Naive thymus-derived CD4-positive, alpha-beta T cell (primary cell): ENCODE measurements around the gene SLC22A23. TPM values are rescaled to one million over a fixed set of nuclear protein-coding genes. Genes with fewer than 3 reads are reported as not detected.

Experiments
- ATAC-seq: fragments of 150-1000 bp; cut with Tn5 transposase; 2 replicates; pipeline ENCODE4 v1.10.0; 2021; ENCODE audit warnings: mild to moderate bottlenecking, moderate library complexity
- CTCF ChIA-PET: fragments of 350-600 bp; sonication (Branson Sonifier 250); formaldehyde crosslinking; loops from one replicate; lab custom pipeline; 2021; ENCODE audit warnings: antibody characterized with exemption; lab: Charles Lee
- POLR2A ChIA-PET: fragments of 350-600 bp; sonication (Branson Sonifier 250); formaldehyde crosslinking; loops from one replicate; lab custom pipeline; 2021; ENCODE audit warnings: antibody characterized with exemption, inconsistent platforms; lab: Charles Lee
- DNase-seq, 9 donors: peaks; one replicate each; pipeline versions ENCODE4 v3.0.0 to v3.0.0-alpha.2; 2020 to 2022; ENCODE audit warnings: mixed read lengths in 1 of 9
- H3K27ac ChIP-seq: one replicate; pipeline ENCODE4 v1.7.0; 2013; ENCODE audit warnings: mild to moderate bottlenecking, low read depth, low read length, moderate library complexity
- H3K27me3 ChIP-seq, 2 donors: one replicate each; pipeline ENCODE4 v1.7.0; 2013; ENCODE audit warnings: low read length in 2 of 2, mild to moderate bottlenecking in 2 of 2, moderate library complexity in 2 of 2; ENCODE audit not compliant: control insufficient read depth in 2 of 2, insufficient read depth in 2 of 2
- H3K36me3 ChIP-seq, 3 experiments: 1 replicate in 2 of 3; 2 replicates in 1 of 3; pipeline ENCODE4 v1.7.0; 2013; ENCODE audit warnings: low read length in 3 of 3, mild to moderate bottlenecking in 3 of 3, moderate library complexity in 1 of 3; ENCODE audit not compliant: insufficient read depth in 3 of 3, control insufficient read depth in 2 of 3
- H3K4me1 ChIP-seq, 2 donors: one replicate each; pipeline ENCODE4 v1.7.0; 2013; ENCODE audit warnings: low read length in 2 of 2, mild to moderate bottlenecking in 2 of 2, moderate library complexity in 1 of 2; ENCODE audit not compliant: control insufficient read depth in 2 of 2, insufficient read depth in 2 of 2
- H3K4me3 ChIP-seq: 2 replicates; pipeline ENCODE4 v1.7.0; 2013; ENCODE audit warnings: mild to moderate bottlenecking, low read length
- H3K9me3 ChIP-seq, 3 experiments: 1 replicate in 2 of 3; 2 replicates in 1 of 3; pipeline ENCODE4 v1.7.0; 2013; ENCODE audit warnings: low read length in 3 of 3; ENCODE audit not compliant: control insufficient read depth in 2 of 3
- H3K27ac Mint-ChIP-seq, 9 donors: one replicate each; pipeline ENCODE4 v1.8.0; 2020 to 2022; ENCODE audit warnings: mixed read lengths in 9 of 9, mild to moderate bottlenecking in 8 of 9, moderate library complexity in 5 of 9, inconsistent platforms in 2 of 9
- H3K27me3 Mint-ChIP-seq, 5 donors: one replicate each; pipeline ENCODE4 v1.8.0; 2021 to 2022; ENCODE audit warnings: mixed read lengths in 5 of 5, mild to moderate bottlenecking in 1 of 5
- H3K36me3 Mint-ChIP-seq, 5 donors: one replicate each; pipeline ENCODE4 v1.8.0; 2020 to 2022; ENCODE audit warnings: mixed read lengths in 5 of 5, mild to moderate bottlenecking in 3 of 5, inconsistent platforms in 1 of 5
- H3K4me1 Mint-ChIP-seq, 7 donors: one replicate each; pipeline ENCODE4 v1.8.0; 2020 to 2022; ENCODE audit warnings: mixed read lengths in 7 of 7, mild to moderate bottlenecking in 3 of 7, inconsistent platforms in 1 of 7
- H3K4me3 Mint-ChIP-seq, 10 donors: one replicate each; pipeline ENCODE4 v1.8.0; 2020 to 2022; ENCODE audit warnings: mild to moderate bottlenecking in 10 of 10, mixed read lengths in 10 of 10, moderate library complexity in 6 of 10, inconsistent platforms in 2 of 10
- H3K9me3 Mint-ChIP-seq, 11 donors: one replicate each; pipeline ENCODE4 v1.8.0; 2020 to 2022; ENCODE audit warnings: mixed read lengths in 11 of 11, mild to moderate bottlenecking in 4 of 11, inconsistent platforms in 1 of 11, moderate library complexity in 1 of 11
- intact Hi-C, 2 donors: fragments of 100-400 bp; cut with micrococcal nuclease; formaldehyde crosslinking; loops; one replicate each; pipeline ENCODE4 v1.15.1; 2023
- polyA plus RNA-seq, 2 donors: library from polyadenylated mRNA; unstranded; fragments of 300-500 nt; fragmentation: Illumina TruSeq; gene quantifications; one replicate each; pipeline ENCODE4 v1.2.3, GENCODE V29; 2021
- total RNA-seq, 6 experiments: library from RNA in 5 of 6; stranded (reverse) in 5 of 6; gene quantifications; 1 replicate in 5 of 6; 2 replicates in 1 of 6; pipeline ENCODE4 v1.2.3 and lab custom pipeline; 2021 to 2026

Gene SLC22A23
- total and polyA plus RNA-seq, 7 experiments from 2014 or later = 1.1 to 23.8 (median 13.6) TPM

GRCh38 chr6:3455147-3455568 is 1.7 kb downstream of the SLC22A23 start:
- H3K4me1 ChIP-seq = peaks cover 8 to 26% of the 10 kb centered on the region in 2 donors
- ATAC-seq (peak; percentile 86), DNase-seq (peak in 8 of 9 donors; percentile 25 to 88 (median 84))
- H3K27ac ChIP-seq = peak overlapping the region; percentile 61
- Mint-ChIP-seq H3K27ac (no peak overlapping the region), H3K4me3 (no peak overlapping the region), H3K4me1 (peaks cover 5 to 29% (median 20%) of the 10 kb centered on the region in 7 donors), H3K9me3 (no peaks in the 10 kb centered on the region), H3K36me3 (no peaks in the 10 kb centered on the region), H3K27me3 (peaks cover 0 to 43% (median 8%) of the 10 kb centered on the region in 5 donors)
- CTCF ChIA-PET = interaction anchor here (0.8 to 2.9 kb wide), 4 partner anchors 38 to 176 kb away, joined by 3 to 15 read pairs (median 3); no protein-coding TSS in a partner anchor
- H3K36me3 ChIP-seq = peaks cover 0 to 5% (median 0%) of the 10 kb centered on the region in 3 experiments
- POLR2A ChIA-PET = interaction anchor here (0.7 to 2.5 kb wide), 4 partner anchors 40 to 523 kb away, joined by 3 to 9 read pairs (median 3); partner anchors contain the start of gene FAM50B
- intact Hi-C loops = loop anchor here (1.0 to 10.0 kb wide), 9 partner anchors 84 to 600 kb away; partner anchors contain the start of genes PSMG4 (in 1 of the 2), RIPK1 (in 1 of the 2) and TUBB2A (in 1 of the 2)
- H3K9me3 ChIP-seq = no peaks in the 10 kb centered on the region
- H3K4me3 ChIP-seq = peak overlapping the region; percentile 66
- peaks cover 0 to 4% of the 10 kb centered on the region in 2 donors for H3K27me3 ChIP-seq

- peaks cover 0 to 41% (median 8%) of the 10 kb centered on the region in 5 donors for H3K27me3 Mint-ChIP-seq
- ChIA-PET CTCF (interaction anchor here (0.8 to 2.9 kb wide), 8 partner anchors 11 to 175 kb away, joined by 3 to 15 read pairs (median 3); no protein-coding TSS in a partner anchor), POLR2A (interaction anchor here (0.8 to 2.5 kb wide), 4 partner anchors 39 to 523 kb away, joined by 3 to 9 read pairs (median 3); no protein-coding TSS in a partner anchor)
- H3K27ac ChIP-seq = peak overlapping the region; percentile 61
- peaks cover 0 to 6% (median 4%) of the 10 kb centered on the region in 5 donors for H3K36me3 Mint-ChIP-seq
- peaks cover 0 to 5% (median 0%) of the 10 kb centered on the region in 11 donors for H3K9me3 Mint-ChIP-seq
- H3K9me3 ChIP-seq = no peaks in the 10 kb centered on the region
- no peak overlapping the region for H3K4me3 Mint-ChIP-seq
- H3K4me1 ChIP-seq = peaks cover 8 to 33% of the 10 kb centered on the region in 2 donors
- peaks cover 10 to 35% (median 25%) of the 10 kb centered on the region in 7 donors for H3K4me1 Mint-ChIP-seq
- no peak overlapping the region for H3K27ac Mint-ChIP-seq
- H3K36me3 ChIP-seq = peaks cover 0 to 5% (median 0%) of the 10 kb centered on the region in 3 experiments
- ATAC-seq (no peak), DNase-seq (peak in 1 of 9 donors; percentile 7)
- intact Hi-C loops = loop anchor here (1.0 to 10.0 kb wide), 9 partner anchors 83 to 600 kb away; partner anchors contain the start of genes PSMG4 (in 1 of the 2), RIPK1 (in 1 of the 2) and TUBB2A (in 1 of the 2)
- peak overlapping the region; percentile 66 for H3K4me3 ChIP-seq
- peaks cover 0 to 4% of the 10 kb centered on the region in 2 donors for H3K27me3 ChIP-seq
Measured at GRCh38 chr6:3454273-3455010, 2.4 kb downstream of the SLC22A23 start.

GRCh38 chr6:3453413-3454272 is 3.2 kb downstream of the SLC22A23 start:
- DNase-seq (no peak), ATAC-seq (no peak)
- Histone ChIP-seq H3K4me3 (no peak overlapping the region), H3K36me3 (peaks cover 0 to 5% (median 0%) of the 10 kb centered on the region in 3 experiments), H3K9me3 (no peaks in the 10 kb centered on the region), H3K27ac (no peak overlapping the region), H3K27me3 (peaks cover 0 to 4% of the 10 kb centered on the region in 2 donors), H3K4me1 (peaks cover 8 to 39% of the 10 kb centered on the region in 2 donors)
- ChIA-PET CTCF (interaction anchor here (0.8 to 2.9 kb wide), 6 partner anchors 10 to 172 kb away, joined by 3 to 15 read pairs (median 4); no protein-coding TSS in a partner anchor), POLR2A (interaction anchor here (1.0 to 2.5 kb wide), 4 partner anchors 10 to 512 kb away, joined by 3 to 9 read pairs (median 4); no protein-coding TSS in a partner anchor)
- H3K27me3 Mint-ChIP-seq = peaks cover 0 to 35% (median 8%) of the 10 kb centered on the region in 5 donors
- no peak overlapping the region for H3K4me3 Mint-ChIP-seq
- H3K4me1 Mint-ChIP-seq = peaks cover 16 to 43% (median 33%) of the 10 kb centered on the region in 7 donors
- H3K36me3 Mint-ChIP-seq = peaks cover 0 to 9% (median 4%) of the 10 kb centered on the region in 5 donors
- intact Hi-C loops = loop anchor here (2.0 to 10.0 kb wide), 3 partner anchors 15 to 599 kb away; no protein-coding TSS in a partner anchor
- no peak overlapping the region for H3K27ac Mint-ChIP-seq
- H3K9me3 Mint-ChIP-seq = peaks cover 0 to 8% (median 0%) of the 10 kb centered on the region in 11 donors

- DNase-seq (no peak), ATAC-seq (no peak)
- no peaks in the 10 kb centered on the region for H3K9me3 ChIP-seq
- H3K36me3 ChIP-seq = peaks cover 0 to 5% (median 0%) of the 10 kb centered on the region in 3 experiments
- ChIA-PET CTCF (interaction anchor here (0.8 kb wide), 1 partner anchor 41 kb away, joined by 3 read pairs; no protein-coding TSS in a partner anchor), POLR2A (no interaction called here)
- H3K4me1 ChIP-seq = peaks cover 8 to 32% of the 10 kb centered on the region in 2 donors
- peaks cover 0 to 4% of the 10 kb centered on the region in 2 donors for H3K27me3 ChIP-seq
- H3K4me1 Mint-ChIP-seq = peaks cover 11 to 51% (median 41%) of the 10 kb centered on the region in 7 donors
- H3K4me3 ChIP-seq = no peak overlapping the region
- H3K27me3 Mint-ChIP-seq = peaks cover 0 to 22% (median 0%) of the 10 kb centered on the region in 5 donors
- intact Hi-C loops = loop anchor here (10.0 kb wide), 2 partner anchors 327 to 597 kb away; no protein-coding TSS in a partner anchor
- H3K27ac ChIP-seq = no peak overlapping the region
- peak overlapping the region in 6 of 9 donors; percentile 16 to 81 (median 60) for H3K27ac Mint-ChIP-seq
- H3K4me3 Mint-ChIP-seq = no peak overlapping the region
- peaks cover 0 to 13% (median 4%) of the 10 kb centered on the region in 5 donors for H3K36me3 Mint-ChIP-seq
- H3K9me3 Mint-ChIP-seq = peaks cover 0 to 8% (median 0%) of the 10 kb centered on the region in 11 donors
Measured at GRCh38 chr6:3451498-3451897, 5.4 kb downstream of the SLC22A23 start.

GRCh38 chr6:3450888-3451287 is 6.0 kb downstream of the SLC22A23 start:
- no peak overlapping the region for H3K4me3 Mint-ChIP-seq
- peaks cover 11 to 52% (median 41%) of the 10 kb centered on the region in 7 donors for H3K4me1 Mint-ChIP-seq
- no peak overlapping the region for H3K4me3 ChIP-seq
- peaks cover 0 to 22% (median 0%) of the 10 kb centered on the region in 5 donors for H3K27me3 Mint-ChIP-seq
- H3K36me3 Mint-ChIP-seq = peaks cover 0 to 13% (median 4%) of the 10 kb centered on the region in 5 donors
- H3K9me3 Mint-ChIP-seq = peaks cover 0 to 8% (median 0%) of the 10 kb centered on the region in 11 donors
- H3K9me3 ChIP-seq = no peaks in the 10 kb centered on the region
- ChIA-PET CTCF (interaction anchor here (0.8 to 1.0 kb wide), 2 partner anchors 9 to 40 kb away, joined by 3 to 6 read pairs; no protein-coding TSS in a partner anchor), POLR2A (no interaction called here)
- DNase-seq (no peak), ATAC-seq (no peak)
- intact Hi-C loops = loop anchor here (10.0 kb wide), 2 partner anchors 326 to 596 kb away; no protein-coding TSS in a partner anchor
- peaks cover 0 to 3% (median 0%) of the 10 kb centered on the region in 3 experiments for H3K36me3 ChIP-seq
- peaks cover 0 to 3% of the 10 kb centered on the region in 2 donors for H3K27me3 ChIP-seq
- peak overlapping the region in 3 of 9 donors; percentile 34 to 56 (median 54) for H3K27ac Mint-ChIP-seq
- peaks cover 6 to 32% of the 10 kb centered on the region in 2 donors for H3K4me1 ChIP-seq
- no peak overlapping the region for H3K27ac ChIP-seq
